SK-N-SH treated with all-trans-retinoic acid at 6 μM for 48 hours (cell line): Measurements from ENCODE around the gene EXOC1.

Experiments
- GLIS3 ChIP-seq: fragments of 250-450 bp; sonication (Bioruptor Pico); IDR thresholded peaks from 2 replicates; pipeline ENCODE4 v1.5.0; 2020; ENCODE audit warnings: mild to moderate bottlenecking, moderate library complexity
- ZFP30 ChIP-seq: fragments of 450-650 bp; formaldehyde crosslinking; IDR thresholded peaks from 2 replicates; pipeline ENCODE4 v1.5.0; 2022; ENCODE audit warnings: mild to moderate bottlenecking, moderate library complexity

- no peak for TF ChIP-seq ZFP30 (CRISPR knock-in tag)
- no peak for TF ChIP-seq GLIS3 (CRISPR knock-in tag)
Observed at GRCh38 chr4:55859711-55860110, 6.3 kb downstream of the EXOC1 start.
